HFFc6 (cell line): ENCODE results near the gene FNDC3B. TPM values are rescaled to one million over a fixed set of nuclear protein-coding genes. Genes with fewer than 3 reads are reported as not detected.

ENCODE experiments used
- DNase-seq: peaks from one replicate; pipeline ENCODE4 v3.0.0-alpha.2; 2018
- H3K27ac Mint-ChIP-seq: 2 replicates; pipeline ENCODE4 v1.8.0; 2020; ENCODE audit warnings: mild to moderate bottlenecking, mixed read lengths
- H3K27me3 Mint-ChIP-seq: 2 replicates; pipeline ENCODE4 v1.8.0; 2021; ENCODE audit warnings: mild to moderate bottlenecking, moderate library complexity, mixed read lengths; ENCODE audit not compliant: insufficient read depth
- H3K36me3 Mint-ChIP-seq: 2 replicates; pipeline ENCODE4 v1.8.0; 2021; ENCODE audit warnings: low read depth, mixed read lengths
- H3K4me1 Mint-ChIP-seq: 2 replicates; pipeline ENCODE4 v1.8.0; 2020; ENCODE audit warnings: low read depth, mixed read lengths
- H3K4me3 Mint-ChIP-seq: 2 replicates; pipeline ENCODE4 v1.8.0; 2020; ENCODE audit warnings: mild to moderate bottlenecking, moderate library complexity, mixed read lengths
- H3K9me3 Mint-ChIP-seq: 2 replicates; pipeline ENCODE4 v1.8.0; 2020; ENCODE audit warnings: mild to moderate bottlenecking, mixed read lengths
- total RNA-seq, 6 experiments: library from RNA; stranded (reverse); fragmentation: NEBNext Ultra II Directional; extraction: Animal tissue kit (Norgen Biotek cat#: 25700); gene quantifications; 2 replicates in 1 of 6; 3 replicates in 5 of 6; pipeline ENCODE4 v1.2.3, GENCODE V29; 2021
- TF ChIP-seq, protein P1 (sequence below): fragments of 200-600 bp; sonication (generic); IDR thresholded peaks from 2 replicates; pipeline ENCODE4 v1.5.0; 2021; ENCODE audit warnings: antibody characterized with exemption, mild to moderate bottlenecking

FNDC3B gene
- total RNA-seq, 6 experiments from 2014 or later = 133 to 192 (median 155) TPM

DNA sequence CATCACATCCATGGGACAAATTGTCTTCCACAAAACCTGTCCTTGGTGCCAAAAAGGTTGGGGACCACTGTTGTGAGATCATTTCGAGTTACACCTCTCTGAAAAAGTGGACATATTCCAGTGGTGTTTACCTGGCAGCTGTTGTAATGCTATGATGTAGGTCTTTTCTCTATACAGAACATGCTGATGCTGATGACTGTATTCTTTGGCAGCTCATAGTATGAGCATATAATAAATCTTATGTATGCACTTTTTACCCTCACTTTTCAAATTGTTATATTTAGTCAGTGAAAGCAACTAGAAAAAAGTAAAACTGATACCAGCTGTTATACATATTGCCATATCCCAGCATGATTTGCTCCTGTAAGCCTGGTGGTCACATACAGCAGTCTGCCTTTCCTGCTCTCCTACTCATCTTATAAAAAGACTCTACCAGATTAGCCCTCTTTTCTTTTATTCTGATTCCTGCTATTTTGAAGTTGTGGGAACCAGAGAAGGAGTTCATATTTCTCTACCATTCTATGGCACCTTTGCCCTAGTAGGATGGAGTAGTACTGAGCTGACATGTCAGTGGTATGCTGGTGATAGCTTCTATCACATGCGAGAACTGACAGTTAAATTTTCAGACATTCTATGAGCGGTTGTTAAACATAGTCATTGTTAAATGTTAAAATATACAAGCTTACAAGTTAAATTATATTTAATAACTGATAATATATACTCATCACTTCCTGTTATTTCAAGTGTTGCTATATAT, 128.7 kb downstream of the FNDC3B start:
- Mint-ChIP-seq H3K4me3 (no peak overlapping the region), H3K27ac (0 out of 2 replicates have a peak overlapping the region, but pooled peaks have one; percentile 43), H3K9me3 (no peaks in the 10 kb centered on the region), H3K4me1 (peaks cover 55% of the 10 kb centered on the region), H3K27me3 (no peaks in the 10 kb centered on the region; the same call in 1 of the 2 replicates), H3K36me3 (peaks cover 4% of the 10 kb centered on the region; the same call in 1 of the 2 replicates)
- TF ChIP-seq, protein P1, sequence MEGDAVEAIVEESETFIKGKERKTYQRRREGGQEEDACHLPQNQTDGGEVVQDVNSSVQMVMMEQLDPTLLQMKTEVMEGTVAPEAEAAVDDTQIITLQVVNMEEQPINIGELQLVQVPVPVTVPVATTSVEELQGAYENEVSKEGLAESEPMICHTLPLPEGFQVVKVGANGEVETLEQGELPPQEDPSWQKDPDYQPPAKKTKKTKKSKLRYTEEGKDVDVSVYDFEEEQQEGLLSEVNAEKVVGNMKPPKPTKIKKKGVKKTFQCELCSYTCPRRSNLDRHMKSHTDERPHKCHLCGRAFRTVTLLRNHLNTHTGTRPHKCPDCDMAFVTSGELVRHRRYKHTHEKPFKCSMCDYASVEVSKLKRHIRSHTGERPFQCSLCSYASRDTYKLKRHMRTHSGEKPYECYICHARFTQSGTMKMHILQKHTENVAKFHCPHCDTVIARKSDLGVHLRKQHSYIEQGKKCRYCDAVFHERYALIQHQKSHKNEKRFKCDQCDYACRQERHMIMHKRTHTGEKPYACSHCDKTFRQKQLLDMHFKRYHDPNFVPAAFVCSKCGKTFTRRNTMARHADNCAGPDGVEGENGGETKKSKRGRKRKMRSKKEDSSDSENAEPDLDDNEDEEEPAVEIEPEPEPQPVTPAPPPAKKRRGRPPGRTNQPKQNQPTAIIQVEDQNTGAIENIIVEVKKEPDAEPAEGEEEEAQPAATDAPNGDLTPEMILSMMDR = no peak
- DNase-seq = no peak

- no peak overlapping the region for H3K27ac Mint-ChIP-seq
- peaks cover 4% of the 10 kb centered on the region; the same call in 1 of the 2 replicates for H3K36me3 Mint-ChIP-seq
- TF ChIP-seq, protein P1 = no peak
- no peaks in the 10 kb centered on the region; the same call in 1 of the 2 replicates for H3K27me3 Mint-ChIP-seq
- H3K4me1 Mint-ChIP-seq = peaks cover 66% of the 10 kb centered on the region
- no peak overlapping the region; the same call in 1 of the 2 replicates for H3K4me3 Mint-ChIP-seq
- H3K9me3 Mint-ChIP-seq = no peaks in the 10 kb centered on the region
- no peak for DNase-seq
Measured at GRCh38 chr3:172170073-172170709, 130.8 kb downstream of the FNDC3B start.

GRCh38 chr3:172170841-172171240, 131.5 kb downstream of the FNDC3B start:
- no peak for DNase-seq
- peaks cover 71% of the 10 kb centered on the region for H3K4me1 Mint-ChIP-seq
- H3K27ac Mint-ChIP-seq = no peak overlapping the region; the same call in 1 of the 2 replicates
- H3K27me3 Mint-ChIP-seq = no peaks in the 10 kb centered on the region; the same call in 1 of the 2 replicates
- TF ChIP-seq, protein P1 = no peak
- H3K9me3 Mint-ChIP-seq = no peaks in the 10 kb centered on the region
- H3K4me3 Mint-ChIP-seq = no peak overlapping the region
- peaks cover 4% of the 10 kb centered on the region; the same call in 1 of the 2 replicates for H3K36me3 Mint-ChIP-seq

GRCh38 chr3:172171396-172172075, 132.2 kb downstream of the FNDC3B start:
- no peak overlapping the region; the same call in 1 of the 2 replicates for H3K4me3 Mint-ChIP-seq
- no peaks in the 10 kb centered on the region for H3K9me3 Mint-ChIP-seq
- no peak overlapping the region; the same call in 1 of the 2 replicates for H3K27ac Mint-ChIP-seq
- H3K4me1 Mint-ChIP-seq = peaks cover 77% of the 10 kb centered on the region
- H3K36me3 Mint-ChIP-seq = peaks cover 4% of the 10 kb centered on the region; the same call in 1 of the 2 replicates
- H3K27me3 Mint-ChIP-seq = no peaks in the 10 kb centered on the region; the same call in 1 of the 2 replicates
- no peak for DNase-seq
- TF ChIP-seq, protein P1 = no peak
